ENCODE measurements around the gene XPC.

The XPC gene

GRCh38 chr3:14120111-14120920, 58.1 kb downstream of the XPC start:
- TF ChIP-seq CTCF (IDR thresholded peaks at IDR 0.05; ENCODE audit: borderline replicate concordance, extremely low read depth, low read length, poor library complexity, severe bottlenecking), result no peak
- TF ChIP-seq EZH2 (IDR thresholded peaks at IDR 0.05; ENCODE audit: borderline replicate concordance, low read depth, low read length, severe bottlenecking), result no peak
- peaks cover 7% of the 10 kb centered on the region; the same call in 1 of the 2 replicates for H4K20me1 ChIP-seq (ENCODE audit: insufficient read depth, low read length)
- no peak overlapping the region for H3K9ac ChIP-seq (ENCODE audit: low read depth, low read length)
- H3K4me1 ChIP-seq (ENCODE audit: insufficient read depth, low read length), result peaks cover 22% of the 10 kb centered on the region
- no peak overlapping the region for H3K27ac ChIP-seq (ENCODE audit: low read length)
- peaks cover 51% of the 10 kb centered on the region for H3K36me3 ChIP-seq (ENCODE audit: insufficient read depth, low read length)
- no peaks in the 10 kb centered on the region for H3K9me3 ChIP-seq (ENCODE audit: insufficient read depth, low read length, severe bottlenecking)
- DNase-seq, result no peak
- H3K4me2 ChIP-seq (ENCODE audit: insufficient read depth, low read length), result no peak overlapping the region
- H3K79me2 ChIP-seq (ENCODE audit: insufficient read depth, low read length), result peaks cover 49% of the 10 kb centered on the region
- H2AFZ ChIP-seq (ENCODE audit: low read depth, low read length), result no peak overlapping the region
- no peaks in the 10 kb centered on the region for H3K27me3 ChIP-seq (ENCODE audit: insufficient read depth, low read length, poor library complexity)
- H3K4me3 ChIP-seq (ENCODE audit: low read depth in 1 of 2, low read length in 2 of 2), result no peak overlapping the region
- ATAC-seq (ENCODE audit: insufficient read depth, low read depth), result no peak

DNA sequence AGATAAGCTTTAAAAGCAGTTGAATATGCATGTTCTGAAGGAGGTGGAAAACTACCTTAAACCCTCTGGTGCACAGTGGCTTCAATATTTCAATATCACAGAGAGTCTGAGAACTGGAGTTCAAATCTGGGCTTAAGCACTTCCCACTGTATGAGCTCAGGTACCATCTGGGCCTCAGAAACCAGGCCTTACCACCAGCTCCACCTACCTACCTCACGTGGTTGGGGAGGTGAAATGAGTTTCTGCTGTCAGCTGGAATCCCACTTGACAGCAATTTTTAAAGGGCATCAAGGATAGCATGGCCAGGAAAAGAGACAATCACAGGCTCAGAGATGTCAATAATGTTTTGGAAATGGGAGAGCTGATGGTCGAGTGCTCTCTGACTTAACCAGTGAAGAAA, 58.8 kb downstream of the XPC start:
- H4K20me1 ChIP-seq (ENCODE audit: insufficient read depth, low read length), result peaks cover 7% of the 10 kb centered on the region; the same call in 1 of the 2 replicates
- H3K4me1 ChIP-seq (ENCODE audit: insufficient read depth, low read length), result peaks cover 22% of the 10 kb centered on the region
- DNase-seq (no peak), ATAC-seq (ENCODE audit: insufficient read depth, low read depth) (no peak)
- no peak overlapping the region for H3K27ac ChIP-seq (ENCODE audit: low read length)
- peaks cover 58% of the 10 kb centered on the region for H3K36me3 ChIP-seq (ENCODE audit: insufficient read depth, low read length)
- H3K9me3 ChIP-seq (ENCODE audit: insufficient read depth, low read length, severe bottlenecking), result no peaks in the 10 kb centered on the region
- H3K4me2 ChIP-seq (ENCODE audit: insufficient read depth, low read length), result no peak overlapping the region
- TF ChIP-seq EZH2 (IDR thresholded peaks at IDR 0.05; ENCODE audit: borderline replicate concordance, low read depth, low read length, severe bottlenecking), result no peak
- no peak for TF ChIP-seq CTCF (IDR thresholded peaks at IDR 0.05; ENCODE audit: borderline replicate concordance, extremely low read depth, low read length, poor library complexity, severe bottlenecking)
- peaks cover 44% of the 10 kb centered on the region for H3K79me2 ChIP-seq (ENCODE audit: insufficient read depth, low read length)
- no peak overlapping the region for H3K9ac ChIP-seq (ENCODE audit: low read depth, low read length)
- no peaks in the 10 kb centered on the region for H3K27me3 ChIP-seq (ENCODE audit: insufficient read depth, low read length, poor library complexity)
- no peak overlapping the region for H3K4me3 ChIP-seq (ENCODE audit: low read depth in 1 of 2, low read length in 2 of 2)
- H2AFZ ChIP-seq (ENCODE audit: low read depth, low read length), result no peak overlapping the region

GRCh38 chr3:14118400-14119381, 59.7 kb downstream of the XPC start:
- Histone ChIP-seq H3K36me3 (ENCODE audit: insufficient read depth, low read length) (peaks cover 68% of the 10 kb centered on the region), H3K27me3 (ENCODE audit: insufficient read depth, low read length, poor library complexity) (no peaks in the 10 kb centered on the region), H3K9me3 (ENCODE audit: insufficient read depth, low read length, severe bottlenecking) (no peaks in the 10 kb centered on the region), H3K27ac (ENCODE audit: low read length) (no peak overlapping the region), H3K4me1 (ENCODE audit: insufficient read depth, low read length) (peaks cover 20% of the 10 kb centered on the region), H3K4me3 (ENCODE audit: low read depth in 1 of 2, low read length in 2 of 2) (no peak overlapping the region), H4K20me1 (ENCODE audit: insufficient read depth, low read length) (peaks cover 7% of the 10 kb centered on the region; the same call in 1 of the 2 replicates), H2AFZ (ENCODE audit: low read depth, low read length) (no peak overlapping the region), H3K79me2 (ENCODE audit: insufficient read depth, low read length) (peaks cover 36% of the 10 kb centered on the region), H3K9ac (ENCODE audit: low read depth, low read length) (no peak overlapping the region), H3K4me2 (ENCODE audit: insufficient read depth, low read length) (no peak overlapping the region)
- ATAC-seq (ENCODE audit: insufficient read depth, low read depth) (no peak), DNase-seq (no peak)
- no peak for TF ChIP-seq EZH2 (IDR thresholded peaks at IDR 0.05; ENCODE audit: borderline replicate concordance, low read depth, low read length, severe bottlenecking)
- TF ChIP-seq CTCF (IDR thresholded peaks at IDR 0.05; ENCODE audit: borderline replicate concordance, extremely low read depth, low read length, poor library complexity, severe bottlenecking), result no peak

All from DND-41 (cell line).